ENCODE results near the gene FOXF1.

DNA sequence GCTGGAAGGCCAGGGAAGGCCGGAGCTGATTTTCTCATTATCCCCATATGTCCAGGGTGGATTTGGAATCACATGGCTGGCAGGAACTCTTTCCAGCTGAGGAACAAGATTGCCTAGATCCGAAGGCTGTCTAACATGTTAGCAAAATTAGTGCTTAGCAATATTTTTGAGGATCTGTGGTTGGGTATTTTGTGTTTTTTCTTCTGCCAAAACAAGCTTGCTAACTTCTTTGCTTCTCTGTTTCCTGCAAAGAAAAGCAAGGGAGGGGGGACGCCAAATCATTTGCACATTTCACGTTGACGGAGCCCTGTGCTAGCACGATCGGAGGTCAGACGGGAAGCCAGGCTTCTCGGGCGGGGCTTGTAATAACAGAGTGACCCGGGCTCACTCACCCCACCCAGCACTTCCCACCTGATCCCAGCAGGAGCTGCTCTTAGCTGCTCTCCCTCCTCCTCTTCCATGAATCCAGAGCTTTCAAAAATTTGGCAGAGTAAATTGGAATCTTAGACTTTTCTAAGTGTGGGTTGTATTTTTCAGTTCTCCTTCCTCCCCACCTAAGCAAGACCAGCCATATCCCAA lies 33.3 kb upstream of the FOXF1 start:
- TF ChIP-seq, protein P1, sequence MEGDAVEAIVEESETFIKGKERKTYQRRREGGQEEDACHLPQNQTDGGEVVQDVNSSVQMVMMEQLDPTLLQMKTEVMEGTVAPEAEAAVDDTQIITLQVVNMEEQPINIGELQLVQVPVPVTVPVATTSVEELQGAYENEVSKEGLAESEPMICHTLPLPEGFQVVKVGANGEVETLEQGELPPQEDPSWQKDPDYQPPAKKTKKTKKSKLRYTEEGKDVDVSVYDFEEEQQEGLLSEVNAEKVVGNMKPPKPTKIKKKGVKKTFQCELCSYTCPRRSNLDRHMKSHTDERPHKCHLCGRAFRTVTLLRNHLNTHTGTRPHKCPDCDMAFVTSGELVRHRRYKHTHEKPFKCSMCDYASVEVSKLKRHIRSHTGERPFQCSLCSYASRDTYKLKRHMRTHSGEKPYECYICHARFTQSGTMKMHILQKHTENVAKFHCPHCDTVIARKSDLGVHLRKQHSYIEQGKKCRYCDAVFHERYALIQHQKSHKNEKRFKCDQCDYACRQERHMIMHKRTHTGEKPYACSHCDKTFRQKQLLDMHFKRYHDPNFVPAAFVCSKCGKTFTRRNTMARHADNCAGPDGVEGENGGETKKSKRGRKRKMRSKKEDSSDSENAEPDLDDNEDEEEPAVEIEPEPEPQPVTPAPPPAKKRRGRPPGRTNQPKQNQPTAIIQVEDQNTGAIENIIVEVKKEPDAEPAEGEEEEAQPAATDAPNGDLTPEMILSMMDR (IDR thresholded peaks at IDR 0.05) = no peak
- no peak for TF ChIP-seq POLR2AphosphoS5 (IDR thresholded peaks at IDR 0.05)
